ENCODE measurements around the gene SLC4A3.

The SLC4A3 gene

DNA sequence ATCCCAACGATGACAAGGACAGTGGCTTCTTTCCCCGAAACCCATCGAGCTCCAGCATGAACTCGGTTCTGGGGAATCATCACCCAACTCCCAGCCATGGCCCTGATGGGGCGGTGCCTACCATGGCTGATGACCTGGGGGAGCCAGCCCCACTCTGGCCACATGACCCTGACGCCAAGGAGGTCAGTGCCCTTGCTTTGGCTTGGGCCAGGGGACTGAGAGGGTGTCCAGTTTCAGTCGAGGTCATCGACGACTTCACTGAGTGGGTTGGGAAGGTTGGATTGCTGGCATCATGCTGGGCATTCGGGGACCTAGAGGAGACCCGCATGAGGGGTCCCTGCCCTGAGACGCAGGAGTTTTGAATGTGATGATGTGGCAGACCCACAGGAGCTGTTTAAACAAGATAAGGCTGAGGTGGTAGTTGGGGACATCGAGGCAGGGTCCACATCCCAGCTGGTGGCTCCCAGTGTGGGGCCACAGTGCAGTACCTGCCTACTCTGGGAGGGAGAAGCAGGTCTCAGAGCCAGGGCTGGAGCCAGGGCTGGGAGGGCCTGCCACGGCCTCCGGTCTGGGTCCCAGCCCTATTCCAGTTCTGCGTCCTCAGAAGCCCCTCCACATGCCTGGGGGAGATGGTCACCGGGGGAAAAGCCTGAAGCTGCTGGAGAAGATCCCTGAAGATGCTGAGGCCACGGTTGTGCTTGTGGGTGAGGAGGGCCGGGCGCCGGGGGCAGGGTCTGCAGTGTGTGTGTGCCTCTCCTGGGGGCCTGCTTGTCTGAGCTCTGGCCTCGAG is 6.0 kb downstream of the SLC4A3 start:
- DNase-seq (ENCODE audit: low spot score): no peak

DNA sequence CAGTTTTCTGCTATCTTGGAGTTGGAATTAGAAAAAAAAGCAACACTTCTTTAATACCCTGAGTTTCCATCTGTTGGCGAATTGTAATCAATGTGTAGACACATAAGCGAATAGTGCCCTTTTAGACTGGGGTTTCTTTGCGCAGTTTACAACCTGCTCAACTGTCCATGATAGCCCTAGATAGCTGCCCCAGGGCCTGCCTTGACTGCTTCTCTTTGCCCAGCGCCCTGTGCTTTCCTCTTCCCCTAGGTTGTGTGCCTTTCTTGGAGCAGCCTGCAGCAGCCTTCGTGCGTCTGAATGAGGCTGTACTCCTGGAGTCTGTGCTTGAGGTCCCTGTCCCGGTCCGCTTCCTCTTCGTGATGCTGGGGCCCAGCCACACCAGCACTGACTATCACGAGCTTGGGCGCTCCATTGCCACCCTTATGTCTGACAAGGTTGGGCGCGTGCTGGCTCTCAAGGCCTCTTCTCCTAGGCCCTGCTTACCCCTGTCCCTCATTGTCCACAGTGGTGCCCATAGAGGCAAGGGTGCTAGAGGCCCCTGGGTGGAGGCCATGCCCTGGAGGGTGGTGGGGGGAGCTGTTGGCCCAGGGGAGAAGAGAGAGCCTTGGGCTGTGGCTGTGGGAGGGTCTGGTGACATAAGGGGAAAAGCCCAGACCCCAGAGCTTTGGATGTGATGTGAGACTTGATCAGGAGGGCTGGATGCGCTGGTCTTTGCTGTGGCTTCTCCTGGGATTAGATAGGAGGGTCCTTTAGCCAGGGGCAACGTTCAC is 6.9 kb downstream of the SLC4A3 start:
- no peak for DNase-seq (ENCODE audit: low spot score)

DNA sequence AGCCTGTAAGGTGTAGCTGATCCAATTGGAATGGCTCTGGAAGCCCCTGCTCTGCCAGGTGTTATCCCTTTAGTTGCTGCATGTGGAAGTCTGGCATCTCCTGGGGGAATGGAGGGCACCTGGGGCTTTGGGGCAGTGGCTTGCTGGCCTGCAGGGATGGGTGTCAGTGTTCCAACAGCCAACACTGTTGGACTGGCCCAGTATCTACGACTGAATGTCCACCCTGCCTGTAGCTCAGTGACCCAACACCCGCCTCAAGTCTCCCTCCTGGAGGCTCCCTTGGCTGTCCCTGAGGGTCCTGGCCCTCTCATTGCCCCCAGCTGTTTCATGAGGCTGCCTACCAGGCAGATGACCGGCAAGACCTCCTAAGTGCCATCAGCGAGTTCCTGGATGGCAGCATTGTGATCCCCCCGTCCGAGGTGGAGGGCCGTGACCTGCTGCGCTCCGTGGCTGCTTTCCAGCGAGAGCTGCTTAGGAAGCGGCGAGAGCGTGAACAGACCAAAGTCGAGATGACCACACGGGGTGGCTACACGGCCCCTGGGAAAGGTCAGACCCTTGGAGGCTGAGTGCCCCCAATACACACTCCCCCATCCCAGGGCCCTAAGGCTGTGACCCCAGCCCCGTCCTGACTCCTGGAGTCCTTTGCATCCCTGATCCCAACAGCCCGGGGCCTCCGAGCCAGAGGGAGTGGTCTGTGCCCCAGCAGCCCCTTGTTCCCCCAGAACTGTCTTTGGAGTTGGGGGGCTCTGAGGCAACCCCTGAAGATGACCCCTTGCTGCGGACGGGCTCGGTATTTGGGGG is 7.7 kb downstream of the SLC4A3 start:
- no peak for DNase-seq (ENCODE audit: low spot score)

DNA sequence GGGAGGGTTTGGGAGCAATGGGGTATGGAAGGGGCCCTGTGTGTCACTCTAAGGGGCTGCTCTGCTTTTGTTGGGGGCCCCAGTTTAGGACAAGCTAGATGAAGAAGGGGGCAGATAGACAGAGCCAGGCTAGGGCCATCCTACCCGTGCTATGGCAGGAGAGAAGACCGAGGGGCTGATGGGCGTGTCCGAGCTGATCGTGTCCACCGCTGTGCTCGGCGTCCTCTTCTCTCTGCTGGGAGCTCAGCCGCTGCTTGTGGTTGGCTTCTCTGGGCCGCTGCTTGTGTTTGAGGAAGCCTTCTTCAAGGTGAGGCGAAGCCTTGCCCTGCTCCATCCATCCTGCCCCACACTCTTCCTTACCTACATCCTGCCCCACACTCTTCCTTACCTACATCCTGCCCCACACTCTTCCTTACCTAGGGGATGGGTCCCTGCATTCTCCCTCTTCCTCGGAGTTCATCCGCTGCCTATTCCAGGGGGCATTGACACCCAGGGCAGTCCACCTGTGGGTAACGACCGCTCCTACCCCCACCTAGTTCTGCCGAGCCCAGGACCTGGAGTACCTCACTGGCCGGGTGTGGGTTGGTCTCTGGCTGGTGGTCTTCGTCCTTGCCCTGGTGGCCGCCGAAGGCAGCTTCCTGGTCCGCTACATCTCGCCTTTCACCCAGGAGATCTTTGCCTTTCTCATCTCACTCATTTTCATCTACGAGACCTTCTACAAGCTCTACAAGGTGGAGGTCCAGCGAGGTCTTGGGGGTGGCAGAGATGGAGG is 8.9 kb downstream of the SLC4A3 start:
- no peak for DNase-seq (ENCODE audit: low spot score)

DNA sequence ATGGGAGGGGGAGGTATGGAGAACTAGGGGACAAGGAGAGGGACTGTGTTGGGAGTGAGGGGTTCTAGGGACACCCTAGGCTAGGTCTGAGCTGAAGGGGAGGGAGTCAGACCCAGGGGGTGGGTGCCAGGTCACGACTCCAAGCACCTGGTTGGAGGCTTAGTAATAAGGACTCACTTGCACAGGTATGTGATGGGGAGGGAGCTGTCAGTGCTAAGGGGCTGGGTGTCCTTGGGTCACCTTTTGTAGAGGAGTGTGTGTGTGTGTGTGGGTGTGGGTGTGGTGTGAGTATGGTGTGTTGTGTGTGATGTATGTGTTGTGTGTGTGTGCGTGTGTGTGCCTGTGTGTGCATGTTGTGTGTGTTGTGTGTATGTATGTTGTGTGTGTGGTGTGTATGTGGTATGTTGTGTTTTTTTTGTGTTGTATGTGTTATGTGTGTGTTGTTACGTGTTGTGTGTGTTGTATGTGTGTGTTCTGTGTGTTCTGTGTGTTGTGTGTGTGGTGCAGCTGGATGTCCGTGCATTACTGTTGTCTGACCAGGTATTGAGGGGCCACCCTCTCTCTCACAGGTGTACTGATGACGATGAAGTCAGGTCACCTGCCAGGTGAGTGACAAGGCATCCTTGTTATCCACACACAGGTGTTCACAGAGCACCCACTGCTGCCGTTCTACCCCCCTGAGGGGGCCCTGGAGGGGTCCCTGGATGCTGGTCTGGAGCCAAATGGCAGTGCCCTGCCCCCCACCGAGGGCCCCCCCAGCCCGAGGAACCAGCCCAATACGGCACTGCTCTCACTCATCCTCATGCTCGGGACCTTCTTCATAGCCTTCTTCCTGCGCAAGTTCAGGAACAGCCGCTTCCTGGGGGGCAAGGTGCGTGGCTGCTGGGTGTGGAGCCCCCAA is 9.8 kb downstream of the SLC4A3 start:
- no peak for DNase-seq (ENCODE audit: low spot score)

DNA sequence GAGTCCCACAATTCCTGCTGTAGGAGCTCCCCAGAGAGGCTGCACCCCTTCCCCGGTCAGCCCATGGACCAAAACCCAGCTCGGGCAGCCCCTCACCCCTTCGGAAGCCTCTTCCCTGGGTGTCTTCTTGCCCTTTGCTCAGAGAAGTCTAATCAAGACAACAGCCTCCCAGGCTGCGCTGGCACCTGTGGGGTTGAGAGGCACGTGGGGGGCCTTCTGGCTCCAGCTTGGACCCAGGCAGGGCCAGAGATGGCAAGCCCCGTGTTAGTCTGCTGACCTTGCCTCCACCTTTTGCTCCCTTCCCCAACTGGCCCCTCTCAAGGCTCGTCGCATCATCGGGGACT is 10.4 kb downstream of the SLC4A3 start:
- DNase-seq (ENCODE audit: low spot score): no peak

DNA sequence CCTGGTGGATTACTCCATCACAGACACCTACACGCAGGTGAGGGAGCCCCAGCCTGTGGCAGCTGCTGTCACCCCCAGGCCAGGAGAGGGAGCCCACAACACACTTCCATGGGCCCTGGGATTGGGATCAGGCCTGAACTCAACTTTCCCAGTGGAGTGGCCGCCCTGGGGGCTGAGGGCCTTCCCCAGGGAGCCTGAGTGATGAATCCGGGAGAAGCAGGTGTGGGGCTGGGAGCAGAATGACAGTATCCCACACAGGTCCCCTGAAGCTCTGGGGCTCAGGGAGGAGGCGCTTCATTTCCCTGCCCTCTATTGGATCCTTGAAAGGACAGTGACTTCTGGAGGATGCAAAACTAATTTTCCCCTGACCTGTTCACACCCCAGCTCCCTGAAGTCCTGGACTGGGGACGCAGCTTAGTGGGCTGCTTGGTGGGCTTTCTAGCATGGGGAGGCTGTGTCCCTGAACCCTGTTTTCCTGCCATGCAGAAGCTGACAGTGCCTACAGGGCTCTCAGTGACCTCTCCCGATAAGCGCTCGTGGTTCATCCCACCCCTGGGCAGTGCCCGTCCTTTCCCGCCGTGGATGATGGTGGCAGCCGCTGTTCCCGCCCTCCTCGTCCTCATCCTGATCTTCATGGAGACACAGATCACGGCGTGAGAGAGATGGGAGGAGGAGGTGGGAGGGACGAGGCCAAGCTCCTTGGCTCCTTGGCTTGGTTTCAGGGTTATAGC is 11.0 kb downstream of the SLC4A3 start:
- no peak for DNase-seq (ENCODE audit: low spot score)

DNA sequence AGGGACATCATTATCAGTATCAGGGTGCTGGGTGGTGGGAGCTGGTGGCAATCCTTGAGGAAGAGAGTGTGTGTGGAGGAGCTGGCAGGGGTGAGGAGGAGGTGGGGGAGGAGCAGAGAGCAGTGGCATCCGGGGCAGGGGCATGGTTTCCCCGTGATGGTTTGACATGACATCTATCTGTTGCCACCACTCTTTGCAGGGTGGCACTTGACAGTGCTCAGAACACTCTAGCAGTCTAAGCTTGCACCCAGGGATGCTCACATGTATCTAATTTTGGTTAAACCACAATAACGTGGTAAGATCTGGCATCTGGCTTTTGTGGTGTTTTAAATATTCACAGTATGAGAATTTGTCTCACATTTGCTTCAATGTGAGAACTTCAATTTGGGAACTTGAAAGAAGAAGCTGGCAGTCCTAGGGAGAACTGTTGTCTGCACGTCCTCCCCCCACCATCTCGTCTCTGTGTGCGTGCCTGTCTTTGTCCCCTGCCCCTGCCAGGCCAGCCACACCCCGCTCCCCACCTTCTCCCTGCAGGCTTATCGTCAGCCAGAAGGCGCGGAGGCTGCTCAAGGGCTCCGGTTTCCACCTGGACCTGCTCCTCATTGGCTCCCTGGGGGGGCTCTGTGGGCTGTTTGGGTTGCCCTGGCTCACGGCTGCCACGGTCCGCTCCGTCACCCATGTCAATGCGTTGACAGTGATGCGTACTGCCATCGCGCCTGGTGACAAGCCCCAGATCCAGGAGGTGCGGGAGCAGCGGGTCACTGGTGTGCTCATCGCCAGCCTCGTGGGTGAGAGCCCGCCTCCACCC is 11.7 kb downstream of the SLC4A3 start:
- no peak for DNase-seq (ENCODE audit: low spot score)

DNA sequence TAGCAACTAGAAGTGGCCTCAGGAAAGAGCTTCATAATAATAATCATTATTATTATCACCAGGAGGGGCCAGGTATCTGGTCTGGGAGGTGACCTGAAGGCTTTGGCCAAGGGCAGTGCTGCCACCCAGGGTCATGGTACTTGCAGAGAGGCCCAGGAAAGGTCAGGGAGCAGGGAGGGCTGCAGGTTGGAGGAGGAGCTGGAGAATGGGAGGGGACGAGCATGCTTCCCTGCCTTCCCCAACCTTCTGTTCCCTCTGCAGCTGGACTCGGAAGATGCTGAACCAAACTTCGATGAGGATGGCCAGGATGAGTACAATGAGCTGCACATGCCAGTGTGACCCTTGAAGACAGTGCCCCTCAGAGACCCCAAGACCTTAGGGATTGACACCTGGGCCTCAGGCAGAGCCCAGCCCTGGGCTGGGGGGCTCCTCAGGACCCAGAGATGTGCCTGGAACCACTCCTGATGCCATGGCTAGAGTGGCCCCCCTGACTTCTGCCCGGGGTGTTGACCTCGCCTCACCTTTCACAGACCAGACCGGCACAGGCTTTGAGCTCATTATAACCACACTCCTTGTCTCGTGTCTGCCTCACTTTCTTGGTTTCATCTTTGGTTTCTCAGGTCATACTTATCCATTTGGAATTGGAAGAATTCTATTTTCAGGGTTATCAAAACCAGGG is 14.1 kb downstream of the SLC4A3 start:
- no peak for DNase-seq (ENCODE audit: low spot score)

DNA sequence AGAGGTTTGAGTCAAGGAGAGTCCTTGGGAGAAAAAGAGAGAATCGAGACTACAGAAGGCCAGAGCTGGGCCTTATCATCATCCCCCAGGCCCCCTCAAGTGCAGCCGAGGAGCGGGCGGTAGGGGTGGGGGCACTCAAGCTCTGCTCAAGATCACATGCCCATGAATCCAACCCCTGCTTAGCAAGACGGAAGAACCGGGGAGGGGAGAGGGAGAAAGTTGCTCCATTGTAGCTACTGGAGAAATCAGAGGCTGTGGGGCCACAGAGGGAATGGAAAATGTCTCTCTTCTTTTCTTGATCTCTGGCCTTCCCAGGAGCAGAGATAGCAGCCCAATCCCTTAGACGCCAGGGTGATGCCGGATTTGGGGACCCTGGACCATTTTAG is 14.6 kb downstream of the SLC4A3 start:
- DNase-seq (ENCODE audit: low spot score): no peak

DNA sequence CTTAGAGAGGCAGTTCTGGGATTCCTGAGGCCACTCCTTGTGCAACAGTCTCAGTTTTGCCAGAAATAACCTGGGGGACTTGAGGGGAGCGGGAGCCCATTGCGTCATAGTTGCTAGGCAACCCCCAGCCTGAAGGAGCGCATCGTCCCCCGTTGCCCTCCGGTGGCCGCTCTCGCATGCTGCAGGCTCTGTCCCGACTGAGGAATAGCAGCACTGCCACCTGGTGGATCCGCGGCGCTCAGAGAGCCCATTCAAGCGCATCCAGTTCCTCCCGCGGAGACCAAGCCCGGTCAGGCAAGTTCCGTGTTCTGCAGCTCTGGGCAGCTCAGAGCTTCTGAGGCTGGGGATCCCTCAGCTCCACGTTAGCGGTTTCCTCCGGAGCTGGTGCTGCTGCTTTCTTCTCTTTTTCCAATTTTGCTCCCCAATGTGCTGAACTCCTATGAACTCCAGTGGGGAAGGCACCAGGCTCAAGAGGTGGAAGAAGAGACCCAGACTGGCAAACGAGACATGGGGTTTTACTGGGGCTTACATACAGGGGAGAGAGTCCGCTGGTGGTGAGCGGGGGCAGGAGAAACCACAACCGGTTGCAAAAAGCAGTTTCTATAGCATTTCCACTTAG is 15.1 kb downstream of the SLC4A3 start:
- peak; percentile 84 for DNase-seq (ENCODE audit: low spot score)

DNA sequence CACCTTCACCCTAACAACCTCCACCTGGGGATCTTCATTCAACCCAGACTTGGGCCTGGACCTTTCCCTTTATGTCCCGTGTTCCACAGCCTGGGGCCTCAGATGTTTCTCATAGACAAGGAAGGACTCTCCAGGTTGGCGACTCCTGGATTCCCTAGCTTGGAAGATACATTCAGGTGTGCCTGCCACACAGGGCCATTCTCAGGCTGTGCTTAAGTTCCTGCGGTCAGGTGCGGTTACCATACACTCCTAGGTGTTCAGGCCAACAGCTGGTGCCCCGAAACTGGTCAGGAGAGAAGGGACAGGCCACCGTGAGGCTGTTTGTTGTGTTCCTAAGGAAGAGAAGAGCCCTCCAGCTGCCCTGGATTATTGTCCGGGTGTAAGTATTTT is 15.6 kb downstream of the SLC4A3 start:
- no peak for DNase-seq (ENCODE audit: low spot score)

DNA sequence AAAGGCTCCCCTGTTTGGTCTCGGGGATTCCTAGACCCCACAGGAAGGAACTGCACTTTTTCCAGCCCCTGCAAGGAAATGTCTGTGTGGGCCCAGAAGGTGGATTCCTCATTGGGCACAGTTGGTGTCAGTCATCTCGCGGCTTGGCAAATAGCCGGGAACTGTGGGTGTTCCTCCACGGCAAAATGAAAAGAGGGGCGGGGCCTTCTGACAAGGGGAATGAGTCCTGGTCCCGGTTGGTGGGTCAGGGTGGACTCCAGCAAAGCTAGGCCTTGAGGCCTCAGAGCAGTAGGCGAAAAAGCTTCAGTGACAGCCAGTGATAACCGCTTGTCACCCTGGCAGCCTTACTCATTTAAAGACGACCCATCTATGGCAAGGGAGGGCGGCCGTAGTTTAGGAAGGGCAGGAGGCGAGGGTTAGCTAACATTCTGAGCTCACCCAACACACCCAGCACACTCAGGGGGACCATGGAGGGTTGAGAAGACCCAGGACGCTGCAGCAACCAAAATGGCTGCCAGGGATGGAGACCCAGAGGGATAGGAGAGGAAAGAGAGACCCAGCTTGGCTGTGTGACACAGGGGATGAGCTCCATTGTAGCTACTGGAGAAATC is 16.5 kb downstream of the SLC4A3 start:
- DNase-seq (ENCODE audit: low spot score): no peak

DNA sequence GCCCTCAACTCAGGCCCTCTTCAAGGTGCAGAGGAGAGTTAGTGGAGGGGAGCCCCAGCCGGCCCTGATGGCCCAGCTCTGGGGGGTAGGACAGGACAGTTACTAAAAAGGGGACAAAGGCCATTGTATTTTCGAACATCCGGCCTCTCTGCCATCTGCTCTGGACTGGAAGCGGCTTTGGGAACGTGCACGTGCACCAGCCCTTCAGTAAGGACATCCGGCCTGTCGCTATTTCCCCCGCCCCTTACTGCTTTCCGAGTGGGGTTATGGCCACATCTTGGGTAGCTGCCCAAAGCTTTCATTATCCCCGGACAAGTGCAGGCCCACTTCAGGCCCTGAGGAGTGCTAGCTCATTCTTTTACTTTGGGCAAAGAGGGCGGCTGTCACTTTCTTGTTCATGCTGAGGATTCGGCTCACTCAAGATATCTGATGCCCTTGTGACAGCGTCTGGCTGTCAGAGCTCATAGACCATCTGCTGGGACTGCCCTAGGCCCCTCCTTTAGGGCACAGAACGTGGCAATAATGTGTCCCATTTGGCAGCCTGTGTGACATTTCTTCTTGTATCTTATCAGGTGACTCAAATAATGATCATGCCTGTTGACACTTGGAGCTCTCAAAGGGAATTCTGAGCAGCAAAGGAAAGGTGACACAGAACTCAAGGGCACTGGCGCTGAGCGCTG is 17.5 kb downstream of the SLC4A3 start:
- DNase-seq (ENCODE audit: low spot score): no peak

DNA sequence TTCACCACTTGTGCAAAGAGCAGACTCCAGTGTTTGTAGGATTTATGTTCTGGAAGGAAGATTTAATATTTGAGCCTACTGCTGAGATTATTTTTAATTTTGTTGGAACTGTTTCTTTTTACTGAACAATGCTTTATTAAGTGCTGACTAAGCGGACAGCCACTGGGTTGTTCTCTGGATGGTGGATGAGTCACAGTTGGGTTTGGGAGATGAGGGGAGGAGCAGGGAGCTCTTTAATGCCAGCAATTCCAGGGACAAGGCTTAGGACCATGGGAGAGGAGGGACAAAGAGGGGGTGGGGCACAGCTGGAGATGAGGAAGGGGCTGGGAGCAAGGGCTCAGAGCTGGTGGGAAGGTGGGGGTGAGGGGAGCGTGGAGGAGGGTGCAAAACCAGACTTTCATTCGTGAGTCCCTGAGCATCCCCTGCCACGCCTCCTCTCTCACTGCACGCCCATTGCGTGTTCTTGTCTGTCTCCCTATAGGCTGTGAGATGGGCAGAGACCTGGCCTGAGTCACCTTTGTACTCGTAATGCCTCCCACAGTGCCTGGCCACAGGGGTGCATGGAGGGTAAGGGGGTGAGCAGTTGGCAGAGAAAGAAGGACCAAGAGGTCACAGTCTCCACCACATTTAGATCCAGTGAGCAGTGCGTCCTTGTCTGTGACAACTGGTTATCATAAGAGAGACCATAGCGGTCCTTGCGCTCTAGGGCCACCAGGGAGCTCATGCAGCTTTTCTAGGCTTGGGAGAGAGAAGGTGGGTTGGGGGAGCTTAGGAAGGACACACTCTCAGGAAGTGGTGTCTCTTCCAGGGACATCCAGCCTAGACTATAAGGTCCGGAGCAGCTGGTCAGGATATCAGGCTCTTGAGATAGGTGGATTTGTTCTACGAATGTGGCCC is 18.4 kb downstream of the SLC4A3 start:
- DNase-seq (ENCODE audit: low spot score): no peak

DNA sequence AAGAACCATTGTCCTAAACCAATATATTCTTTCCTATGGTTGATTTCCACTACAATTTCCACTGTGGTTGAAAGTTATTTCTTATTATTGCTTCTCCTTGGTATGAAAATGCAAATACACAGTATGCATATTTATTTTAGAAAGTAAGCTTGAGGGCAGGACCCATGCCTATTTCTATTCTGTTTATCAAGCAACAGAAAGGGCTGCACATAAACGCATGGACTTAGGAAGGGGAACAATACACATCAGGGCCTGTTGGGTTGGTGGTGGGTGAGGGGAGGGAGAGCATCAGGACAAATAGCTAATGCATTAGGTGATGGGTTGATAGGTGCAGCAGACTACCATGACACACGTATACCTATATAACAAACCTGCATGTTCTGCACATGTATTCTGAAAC is 20.7 kb downstream of the SLC4A3 start:
- no peak for DNase-seq (ENCODE audit: low spot score)

Measured in CD4-positive, alpha-beta T cell treated with Interleukin-6 at 100 ng/mL for 8 hours (primary cell).